ENCODE results near the gene NATD1. TPM values are rescaled to one million over a fixed set of nuclear protein-coding genes. Genes with fewer than 3 reads are reported as not detected.
A peak's percentile ranks its signal among the peaks of the same experiment; 100 is the strongest.

The NATD1 gene
- total RNA-seq, 4 donors from 2014 or later, result 8.9 to 22.2 (median 15.4) TPM

DNA sequence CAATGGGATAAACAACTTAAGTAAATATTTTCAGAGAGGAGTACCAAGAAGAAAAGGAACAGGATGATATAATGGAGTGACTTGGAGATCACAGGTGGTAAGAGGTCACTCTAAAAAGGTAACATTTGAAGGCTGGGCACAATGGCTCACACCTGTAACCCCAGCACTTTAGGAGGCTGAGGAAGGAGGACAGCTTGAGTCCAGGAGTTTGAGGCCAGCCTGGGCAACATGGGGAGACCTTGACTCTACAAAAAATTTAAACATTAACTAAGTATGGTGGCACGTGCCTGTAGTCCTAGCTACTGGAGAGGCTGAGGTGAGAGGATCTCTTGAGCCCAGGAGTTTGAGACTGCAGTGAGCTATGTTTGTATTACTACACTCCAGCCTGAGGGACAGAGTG lies 35.9 kb downstream of the NATD1 start:
- H3K36me3 ChIP-seq, result peaks cover 0 to 22% of the 10 kb centered on the region in 2 donors
- no peak for ATAC-seq
- no peak for TF ChIP-seq POLR2AphosphoS5 (IDR thresholded peaks at IDR 0.05)
- no peak overlapping the region for H3K4me3 ChIP-seq
- 83 to 100% methylated on average over 1 of the region's 1 CpG for WGBS, 2 donors (ENCODE audit: low coverage in 1 of 2)
- H3K27ac ChIP-seq, result no peak overlapping the region
- H3K4me1 ChIP-seq, result peaks cover 0 to 33% (median 8%) of the 10 kb centered on the region in 3 donors
- peaks cover 0 to 4% (median 0%) of the 10 kb centered on the region in 3 donors for H3K9me3 ChIP-seq
- H3K27me3 ChIP-seq, result no peaks in the 10 kb centered on the region

DNA sequence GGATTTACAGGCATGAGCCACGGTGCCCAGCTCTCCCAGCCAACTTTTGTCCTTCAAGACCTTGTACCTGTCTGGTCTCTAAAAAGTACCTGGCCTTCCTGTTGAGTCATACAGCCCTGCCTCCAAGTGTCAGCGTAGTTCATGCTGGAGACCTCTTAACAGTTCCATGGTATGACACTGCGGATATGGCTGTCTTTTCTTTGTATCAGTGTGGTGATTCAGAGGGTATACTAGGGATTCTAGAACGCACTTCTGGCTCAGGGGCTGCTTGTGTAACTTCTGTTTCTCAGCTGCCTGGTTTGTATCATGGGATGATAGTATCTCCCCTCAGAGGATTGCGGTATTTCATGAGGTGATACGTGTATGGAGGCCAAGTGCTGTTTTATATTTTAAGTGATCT lies 37.3 kb downstream of the NATD1 start:
- 77 to 88% methylated on average over 6 of the region's 6 CpGs for WGBS, 2 donors (ENCODE audit: low coverage in 1 of 2)
- Histone ChIP-seq H3K27me3 (no peaks in the 10 kb centered on the region), H3K4me3 (no peak overlapping the region), H3K9me3 (no peaks in the 10 kb centered on the region), H3K36me3 (peaks cover 0 to 9% of the 10 kb centered on the region in 2 donors), H3K4me1 (peaks cover 0 to 48% (median 18%) of the 10 kb centered on the region in 3 donors), H3K27ac (peak overlapping the region in 1 of 4 donors; percentile 95)
- no peak for ATAC-seq
- TF ChIP-seq POLR2A (IDR thresholded peaks at IDR 0.05) (no peak), POLR2AphosphoS5 (IDR thresholded peaks at IDR 0.05) (no peak), EP300 (IDR thresholded peaks at IDR 0.05) (no peak)
- TF ChIP-seq, protein P1, sequence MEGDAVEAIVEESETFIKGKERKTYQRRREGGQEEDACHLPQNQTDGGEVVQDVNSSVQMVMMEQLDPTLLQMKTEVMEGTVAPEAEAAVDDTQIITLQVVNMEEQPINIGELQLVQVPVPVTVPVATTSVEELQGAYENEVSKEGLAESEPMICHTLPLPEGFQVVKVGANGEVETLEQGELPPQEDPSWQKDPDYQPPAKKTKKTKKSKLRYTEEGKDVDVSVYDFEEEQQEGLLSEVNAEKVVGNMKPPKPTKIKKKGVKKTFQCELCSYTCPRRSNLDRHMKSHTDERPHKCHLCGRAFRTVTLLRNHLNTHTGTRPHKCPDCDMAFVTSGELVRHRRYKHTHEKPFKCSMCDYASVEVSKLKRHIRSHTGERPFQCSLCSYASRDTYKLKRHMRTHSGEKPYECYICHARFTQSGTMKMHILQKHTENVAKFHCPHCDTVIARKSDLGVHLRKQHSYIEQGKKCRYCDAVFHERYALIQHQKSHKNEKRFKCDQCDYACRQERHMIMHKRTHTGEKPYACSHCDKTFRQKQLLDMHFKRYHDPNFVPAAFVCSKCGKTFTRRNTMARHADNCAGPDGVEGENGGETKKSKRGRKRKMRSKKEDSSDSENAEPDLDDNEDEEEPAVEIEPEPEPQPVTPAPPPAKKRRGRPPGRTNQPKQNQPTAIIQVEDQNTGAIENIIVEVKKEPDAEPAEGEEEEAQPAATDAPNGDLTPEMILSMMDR (IDR thresholded peaks at IDR 0.05), result no peak

DNA sequence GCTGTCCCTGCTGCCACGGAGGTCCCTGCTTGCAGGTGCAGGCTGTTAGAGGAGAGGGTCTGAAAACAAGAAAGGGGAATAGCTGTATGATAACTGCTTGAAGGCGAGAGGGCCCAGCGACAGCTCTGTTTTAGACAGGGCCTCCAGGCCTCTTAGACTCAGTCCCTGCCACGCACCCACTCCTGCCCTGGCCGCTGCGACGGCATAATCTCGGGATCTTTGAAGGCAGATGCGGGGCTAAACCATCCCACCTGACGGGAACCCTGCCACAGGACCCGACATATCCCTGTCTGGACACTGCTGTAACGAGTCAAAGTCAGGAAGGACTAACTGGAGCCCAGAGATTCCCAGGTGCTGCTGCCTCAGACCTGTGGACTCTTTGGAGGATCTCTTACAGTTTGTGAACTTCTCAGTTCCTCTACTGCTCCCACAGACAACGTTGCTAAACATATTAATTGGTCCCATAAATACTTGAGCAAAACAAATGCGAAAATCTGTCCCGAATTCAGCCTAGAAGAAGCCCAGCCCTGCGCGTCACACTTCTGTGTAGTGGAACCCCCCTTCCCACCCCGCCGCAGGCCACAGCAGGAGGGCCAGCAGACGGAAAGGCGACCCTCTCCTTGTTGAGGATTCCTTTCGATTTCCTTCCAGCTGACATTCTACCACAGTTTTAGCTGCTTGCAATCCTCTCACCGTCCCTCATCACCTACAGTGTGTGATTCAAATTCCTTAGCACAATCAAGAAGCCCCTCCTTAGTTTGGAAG lies 38.3 kb downstream of the NATD1 start:
- 26% methylated on average over 7 of the region's 23 CpGs for WGBS, 2 donors (ENCODE audit: low coverage in 1 of 2)
- Histone ChIP-seq H3K27ac (peak overlapping the region; percentile 37 to 95 (median 93)), H3K36me3 (peaks cover 0 to 14% of the 10 kb centered on the region in 2 donors), H3K4me3 (peak overlapping the region; percentile 83 to 85), H3K9me3 (no peaks in the 10 kb centered on the region), H3K4me1 (peaks cover 0 to 57% (median 21%) of the 10 kb centered on the region in 3 donors), H3K27me3 (no peaks in the 10 kb centered on the region)
- TF ChIP-seq, protein P1 (IDR thresholded peaks at IDR 0.05), result no peak
- TF ChIP-seq POLR2A (IDR thresholded peaks at IDR 0.05), result no peak
- no peak for TF ChIP-seq EP300 (IDR thresholded peaks at IDR 0.05)
- no peak for TF ChIP-seq POLR2AphosphoS5 (IDR thresholded peaks at IDR 0.05)
- peak; percentile 11 for ATAC-seq

DNA sequence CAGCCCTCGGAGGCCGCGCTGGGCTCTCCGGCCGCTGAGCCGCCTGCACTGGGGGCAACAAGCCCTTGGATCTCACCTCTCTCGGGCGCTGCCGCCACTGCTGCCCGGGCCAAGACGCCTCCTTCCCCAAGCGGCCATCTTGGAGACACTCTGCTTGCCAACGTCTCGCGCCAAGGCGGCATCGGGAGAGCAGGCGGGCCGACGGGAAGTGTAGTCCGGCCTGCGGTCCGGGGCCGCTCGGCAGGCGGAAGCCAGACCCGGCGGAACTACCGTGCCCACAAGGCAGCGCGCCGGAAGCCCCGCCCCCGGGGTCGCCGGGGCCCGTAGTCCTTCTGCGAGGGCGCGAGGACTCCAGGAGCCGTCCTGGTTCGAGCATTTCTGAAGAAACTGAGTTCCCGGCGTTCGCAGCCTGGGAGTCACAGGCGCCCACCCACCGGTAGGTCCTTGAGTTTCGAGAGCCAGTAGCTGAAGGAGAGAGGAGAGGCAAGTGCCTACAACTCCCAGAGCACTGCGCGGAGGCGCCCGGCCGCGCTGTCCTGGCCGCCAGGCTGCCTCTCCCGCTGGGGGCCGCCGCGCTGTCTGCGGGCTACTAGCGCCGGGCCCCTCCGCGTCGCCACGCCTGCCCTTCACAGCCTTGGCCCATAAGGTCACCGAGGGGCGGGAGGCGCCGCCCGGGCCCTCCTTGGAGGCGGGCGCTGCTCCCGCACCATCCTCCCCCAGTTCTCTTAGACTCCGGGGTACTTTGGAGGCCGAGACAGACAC lies 39.0 kb downstream of the NATD1 start, which contains the start of gene TMEM11:
TSS of gene TMEM11 (minus strand) at position 147 of the 762 bp plus-strand sequence. CDS start at position 138, 9 bp downstream.
- no CpG with 5 or more reads among the region's 76 CpGs for WGBS, 2 donors (ENCODE audit: low coverage in 1 of 2)
- peak within 1 kb of the TSS; percentile 83 to 85 for H3K4me3 ChIP-seq
- H3K27ac ChIP-seq, result peak within 1 kb of the TSS; percentile 52 to 95 (median 93)
- peak; percentile 93 for TF ChIP-seq POLR2AphosphoS5 (IDR thresholded peaks at IDR 0.05)
- no peak for TF ChIP-seq EP300 (IDR thresholded peaks at IDR 0.05)
- TF ChIP-seq, protein P1 (IDR thresholded peaks at IDR 0.05), result peak in 3 of 4 experiments; percentile 33 to 43 (median 36)
- TF ChIP-seq POLR2A (IDR thresholded peaks at IDR 0.05), result peak; percentile 58 to 72
- H3K9me3 ChIP-seq, result no peaks in the 10 kb centered on the region
- peaks cover 0 to 65% (median 21%) of the 10 kb centered on the region in 3 donors for H3K4me1 ChIP-seq
- ATAC-seq, result peak; percentile 98
- H3K36me3 ChIP-seq, result peaks cover 0 to 21% of the 10 kb centered on the region in 2 donors
- no peaks in the 10 kb centered on the region for H3K27me3 ChIP-seq

DNA sequence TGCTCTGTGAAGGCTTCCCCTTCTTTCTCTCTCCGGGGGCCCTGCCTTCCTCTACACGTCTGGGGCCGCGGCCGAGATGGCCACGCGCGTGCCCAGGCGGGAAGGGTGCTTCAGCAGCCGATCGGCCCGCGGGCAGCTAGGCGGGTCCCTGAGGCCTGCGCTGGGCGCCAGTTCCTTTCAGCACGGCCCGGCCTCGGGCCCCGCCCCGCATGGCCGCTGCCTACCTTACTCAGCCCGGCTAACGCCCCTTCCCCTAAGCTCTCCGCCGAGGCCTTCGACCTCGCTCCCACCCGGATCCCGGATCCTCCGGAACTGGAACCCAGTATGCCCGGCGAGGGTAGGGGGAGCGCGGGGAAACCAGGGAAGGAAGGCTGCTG lies 39.6 kb downstream of the NATD1 start:
- Histone ChIP-seq H3K27ac (peak overlapping the region; percentile 52 to 95 (median 93)), H3K4me3 (peak overlapping the region; percentile 83 to 85), H3K9me3 (no peaks in the 10 kb centered on the region), H3K27me3 (no peaks in the 10 kb centered on the region), H3K4me1 (peaks cover 0 to 71% (median 21%) of the 10 kb centered on the region in 3 donors), H3K36me3 (peaks cover 0 to 27% of the 10 kb centered on the region in 2 donors)
- TF ChIP-seq, protein P1 (IDR thresholded peaks at IDR 0.05), result no peak
- no peak for TF ChIP-seq EP300 (IDR thresholded peaks at IDR 0.05)
- no peak for TF ChIP-seq POLR2A (IDR thresholded peaks at IDR 0.05)
- no peak for TF ChIP-seq POLR2AphosphoS5 (IDR thresholded peaks at IDR 0.05)
- ATAC-seq, result peak; percentile 17
- WGBS, 2 donors (ENCODE audit: low coverage in 1 of 2), result no CpG with 5 or more reads among the region's 35 CpGs
